ENCODE data around the gene PCDHGB7.
"Not testable (repeated sequence)": the region's sequence is repeated elsewhere in the genome, so short reads cannot be mapped to it uniquely, and the experiment has no call there.

PCDHGB7 gene

GRCh38 chr5:141417494-141418172 lies at the start of gene PCDHGB7:
Gene PCDHGB7 (plus strand): TSS chr5:141417677. CDS start chr5:141417860, 183 bp downstream.
- peaks cover 24 to 68% (median 53%) of the 10 kb centered on the region in 11 experiments for H3K27me3 ChIP-seq
- H3K36me3 ChIP-seq = peaks cover 0 to 39% (median 27%) of the 10 kb centered on the region in 11 experiments; a peak in 14 of 22 replicates
- H3K4me2 ChIP-seq = peak within 1 kb of the TSS in 9 of 11 experiments; percentile 9 to 47 (median 26); a peak in 7 of 22 replicates
- peak within 1 kb of the TSS; percentile 37 to 60 (median 44); a peak in 17 of 20 replicates for H3K4me3 ChIP-seq
- not testable (repeated sequence) for H3K9ac ChIP-seq, H4K20me1 ChIP-seq, H3K27ac ChIP-seq
- peaks cover 67 to 80% (median 71%) of the 10 kb centered on the region in 11 experiments for H3K9me3 ChIP-seq (replicated peaks in 1 of 11)
- H3K4me1 ChIP-seq = peaks cover 0 to 21% (median 10%) of the 10 kb centered on the region in 10 experiments; a peak in 14 of 20 replicates

DNA sequence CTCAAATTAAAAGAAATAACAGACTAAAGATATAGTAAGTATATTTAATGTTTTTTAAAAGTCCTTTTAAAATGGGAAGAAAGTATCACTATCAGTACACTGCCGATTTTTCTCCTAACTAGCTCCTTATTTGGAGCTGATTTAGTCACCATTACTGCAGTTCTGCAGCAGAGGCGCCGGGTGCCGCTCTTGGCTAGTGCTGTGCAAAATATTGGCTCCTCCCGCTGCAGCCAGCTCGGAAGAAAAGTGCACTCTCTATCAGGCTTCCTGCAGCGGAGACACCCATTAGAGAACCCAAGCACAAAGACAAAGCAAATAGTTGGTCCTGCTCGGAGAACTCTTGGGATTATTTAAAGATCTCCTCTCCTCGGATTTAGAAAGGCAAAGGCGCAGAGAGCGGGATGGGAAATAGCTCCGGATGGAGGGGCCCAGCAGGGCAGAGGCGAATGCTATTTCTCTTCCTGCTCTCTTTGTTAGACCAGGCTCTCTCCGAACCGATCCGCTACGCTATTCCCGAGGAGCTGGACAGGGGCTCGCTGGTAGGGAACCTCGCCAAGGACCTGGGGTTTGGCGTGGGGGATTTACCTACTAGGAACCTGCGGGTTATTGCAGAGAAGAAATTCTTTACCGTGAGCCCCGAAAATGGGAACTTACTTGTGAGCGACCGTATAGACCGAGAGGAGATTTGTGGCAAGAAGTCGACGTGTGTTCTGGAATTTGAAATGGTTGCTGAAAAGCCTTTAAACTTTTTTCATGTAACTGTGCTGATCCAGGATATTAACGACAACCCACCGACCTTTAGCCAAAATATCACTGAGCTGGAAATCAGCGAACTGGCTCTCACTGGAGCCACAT lies 47.3 kb upstream of the PCDHGB7 start, which contains the start of gene PCDHGB3:
Gene PCDHGB3, plus strand, starts transcription at position 249 of the 855 bp plus-strand sequence. Its CDS starts 153 bp downstream, at position 402.
- no peak within 1 kb of the TSS for H3K9ac ChIP-seq
- no peak within 1 kb of the TSS for H3K27ac ChIP-seq
- no peaks in the 10 kb centered on the region for H4K20me1 ChIP-seq
- TF ChIP-seq Cebpa-rat (IDR thresholded peaks at IDR 0.05) = no peak
- peaks cover 74 to 85% (median 77%) of the 10 kb centered on the region in 11 experiments for H3K9me3 ChIP-seq (replicated peaks in 1 of 11)
- no peaks in the 10 kb centered on the region for H3K4me1 ChIP-seq
- no peak within 1 kb of the TSS for H3K4me2 ChIP-seq
- no peak within 1 kb of the TSS; a peak in 1 of 20 replicates for H3K4me3 ChIP-seq
- peaks cover 0 to 9% (median 0%) of the 10 kb centered on the region in 11 experiments; a peak in 5 of 22 replicates for H3K36me3 ChIP-seq
- peaks cover 0 to 6% (median 0%) of the 10 kb centered on the region in 11 experiments; a peak in 2 of 22 replicates for H3K27me3 ChIP-seq

DNA sequence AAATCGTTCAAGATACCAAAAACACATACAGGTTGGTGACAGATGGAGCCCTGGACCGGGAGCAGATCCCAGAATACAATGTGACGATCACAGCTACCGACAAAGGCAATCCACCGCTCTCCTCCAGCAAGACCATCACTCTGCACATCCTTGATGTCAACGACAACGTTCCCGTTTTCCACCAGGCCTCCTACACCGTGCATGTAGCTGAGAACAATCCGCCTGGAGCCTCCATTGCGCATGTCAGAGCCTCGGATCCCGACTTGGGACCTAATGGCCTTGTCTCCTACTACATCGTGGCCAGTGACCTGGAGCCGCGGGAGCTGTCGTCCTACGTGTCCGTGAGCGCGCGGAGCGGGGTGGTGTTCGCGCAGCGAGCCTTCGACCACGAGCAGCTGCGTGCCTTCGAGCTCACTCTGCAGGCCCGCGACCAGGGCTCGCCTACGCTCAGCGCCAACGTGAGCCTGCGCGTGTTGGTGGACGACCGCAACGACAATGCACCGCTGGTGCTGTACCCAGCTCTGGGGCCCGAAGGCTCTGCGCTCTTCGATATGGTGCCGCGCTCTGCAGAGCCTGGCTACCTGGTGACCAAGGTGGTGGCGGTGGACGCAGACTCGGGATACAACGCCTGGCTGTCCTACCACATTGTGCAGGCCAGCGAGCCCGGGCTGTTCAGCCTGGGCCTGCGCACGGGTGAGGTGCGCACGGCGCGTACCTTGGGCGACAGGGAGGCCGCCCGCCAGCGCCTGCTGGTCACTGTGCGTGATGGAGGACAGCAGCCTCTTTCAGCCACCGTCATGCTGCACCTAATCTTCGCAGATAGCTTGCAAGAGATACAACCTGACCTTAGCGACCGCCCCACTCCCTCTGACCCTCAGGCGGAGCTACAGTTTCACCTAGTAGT lies 45.7 kb upstream of the PCDHGB7 start:
- H4K20me1 ChIP-seq = no peaks in the 10 kb centered on the region
- H3K27ac ChIP-seq = no peak overlapping the region
- no peak overlapping the region for H3K4me2 ChIP-seq
- no peaks in the 10 kb centered on the region for H3K4me1 ChIP-seq
- TF ChIP-seq Cebpa-rat (IDR thresholded peaks at IDR 0.05) = no peak
- peaks cover 0 to 6% (median 0%) of the 10 kb centered on the region in 11 experiments; a peak in 2 of 22 replicates for H3K27me3 ChIP-seq
- H3K4me3 ChIP-seq = no peak overlapping the region; a peak in 1 of 20 replicates
- H3K9ac ChIP-seq = no peak overlapping the region
- peaks cover 0 to 9% (median 0%) of the 10 kb centered on the region in 11 experiments; a peak in 4 of 22 replicates for H3K36me3 ChIP-seq
- H3K9me3 ChIP-seq (replicated peaks in 1 of 11) = peaks cover 73 to 85% (median 77%) of the 10 kb centered on the region in 11 experiments

- no peaks in the 10 kb centered on the region for H3K4me1 ChIP-seq
- H3K4me2 ChIP-seq = no peak within 1 kb of the TSS
- no peak within 1 kb of the TSS for H3K9ac ChIP-seq
- H3K9me3 ChIP-seq (replicated peaks in 1 of 11) = peaks cover 77 to 90% (median 85%) of the 10 kb centered on the region in 11 experiments
- H3K36me3 ChIP-seq = peaks cover 0 to 9% (median 0%) of the 10 kb centered on the region in 11 experiments; a peak in 4 of 22 replicates
- H3K27me3 ChIP-seq = peaks cover 0 to 6% (median 0%) of the 10 kb centered on the region in 11 experiments; a peak in 2 of 22 replicates
- no peaks in the 10 kb centered on the region for H4K20me1 ChIP-seq
- no peak within 1 kb of the TSS for H3K27ac ChIP-seq
- TF ChIP-seq Cebpa-rat (IDR thresholded peaks at IDR 0.05) = no peak
- H3K4me3 ChIP-seq = peak within 1 kb of the TSS in 1 of 10 experiments; percentile 11; a peak in 2 of 20 replicates
Measured at GRCh38 chr5:141373673-141374317, 43.7 kb upstream of the PCDHGB7 start, which contains the start of gene PCDHGA6. Gene PCDHGA6 (plus strand): TSS chr5:141373891. CDS start chr5:141374084, 193 bp downstream.

- Histone ChIP-seq H3K9me3 (replicated peaks in 1 of 11) (peaks cover 77 to 90% (median 84%) of the 10 kb centered on the region in 11 experiments), H3K4me1 (no peaks in the 10 kb centered on the region), H3K27me3 (peaks cover 0 to 6% (median 0%) of the 10 kb centered on the region in 11 experiments; a peak in 2 of 22 replicates)
Measured at GRCh38 chr5:141374627-141375026, 42.9 kb upstream of the PCDHGB7 start.

GRCh38 chr5:141375444-141376155 lies 41.9 kb upstream of the PCDHGB7 start:
- not testable (repeated sequence) for H3K4me1 ChIP-seq, H3K9ac ChIP-seq, H4K20me1 ChIP-seq, H3K27me3 ChIP-seq, H3K4me2 ChIP-seq, H3K4me3 ChIP-seq, H3K36me3 ChIP-seq, H3K27ac ChIP-seq
- H3K9me3 ChIP-seq (replicated peaks in 1 of 11) = peaks cover 69 to 86% (median 75%) of the 10 kb centered on the region in 11 experiments

More at GRCh38 chr5:141374627-141375026, 42.9 kb upstream of the PCDHGB7 start:
- no peak overlapping the region for H3K4me2 ChIP-seq
- no peak for TF ChIP-seq Cebpa-rat (IDR thresholded peaks at IDR 0.05)
- no peak overlapping the region for H3K4me3 ChIP-seq
- no peak overlapping the region for H3K9ac ChIP-seq
- no peak overlapping the region for H3K27ac ChIP-seq
- H4K20me1 ChIP-seq = no peaks in the 10 kb centered on the region
- H3K36me3 ChIP-seq = peaks cover 0 to 9% (median 0%) of the 10 kb centered on the region in 11 experiments; a peak in 4 of 22 replicates

DNA sequence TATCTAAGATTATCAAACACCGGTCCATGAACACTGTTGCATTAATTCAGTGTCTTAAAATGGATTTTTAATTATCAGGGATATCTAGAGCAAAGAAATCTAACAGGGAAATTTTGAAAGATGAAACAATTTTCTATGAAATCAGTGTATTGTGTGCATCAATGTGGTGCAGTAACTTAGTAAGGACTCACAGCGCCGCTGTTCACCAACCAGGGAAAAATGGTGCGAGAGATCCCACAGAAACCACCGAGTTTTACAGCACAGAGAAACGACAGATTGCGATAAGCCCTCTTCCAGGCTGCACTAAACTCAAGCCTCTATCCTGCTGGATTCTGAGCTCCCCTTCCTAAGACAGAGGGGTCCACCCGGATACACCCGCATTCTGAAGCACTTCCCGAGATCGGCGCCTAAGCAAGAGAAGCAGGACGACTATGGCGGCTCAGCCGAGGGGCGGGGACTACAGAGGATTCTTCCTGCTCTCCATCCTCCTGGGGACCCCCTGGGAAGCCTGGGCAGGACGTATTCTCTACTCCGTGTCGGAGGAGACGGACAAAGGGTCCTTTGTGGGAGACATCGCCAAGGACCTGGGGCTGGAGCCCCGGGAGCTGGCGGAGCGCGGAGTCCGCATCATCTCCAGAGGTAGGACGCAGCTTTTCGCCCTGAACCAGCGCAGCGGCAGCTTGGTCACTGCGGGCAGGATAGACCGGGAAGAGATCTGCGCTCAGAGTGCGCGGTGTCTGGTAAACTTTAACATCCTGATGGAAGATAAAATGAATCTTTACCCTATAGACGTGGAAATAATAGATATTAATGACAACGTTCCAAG lies 34.8 kb upstream of the PCDHGB7 start, which contains the start of gene PCDHGA7:
Gene PCDHGA7, plus strand, starts transcription at position 274 of the 826 bp plus-strand sequence. Its CDS starts 158 bp downstream, at position 432.
- no peaks in the 10 kb centered on the region for H3K27me3 ChIP-seq
- H3K4me1 ChIP-seq = no peaks in the 10 kb centered on the region
- no peak within 1 kb of the TSS for H3K4me2 ChIP-seq
- no peak within 1 kb of the TSS for H3K9ac ChIP-seq
- no peak within 1 kb of the TSS for H3K4me3 ChIP-seq
- no peak for TF ChIP-seq Cebpa-rat (IDR thresholded peaks at IDR 0.05)
- peaks cover 0 to 4% (median 0%) of the 10 kb centered on the region in 11 experiments; a peak in 1 of 22 replicates for H3K36me3 ChIP-seq
- no peak within 1 kb of the TSS for H3K27ac ChIP-seq
- H3K9me3 ChIP-seq (replicated peaks in 1 of 11) = peaks cover 47 to 79% (median 52%) of the 10 kb centered on the region in 11 experiments
- no peaks in the 10 kb centered on the region for H4K20me1 ChIP-seq

Data from BLaER1 treated with 17β-estradiol and CSF1 and Interleukin-3, amounts not matched to agents 10 nM and 100 nM (cell line).